Heart left ventricle (tissue), 13 donors: Measurements from ENCODE around the gene ANKRD33.

Experiments used
- CTCF ChIP-seq, 12 donors: fragments of 200-600 bp; sonication (generic) in 4 of 12; IDR thresholded peaks; one replicate each; pipeline versions ENCODE4 v1.5.0 to v1.8.0; 2018 to 2022; ENCODE audit warnings: antibody characterized with exemption in 12 of 12, mild to moderate bottlenecking in 5 of 12
- POLR2A ChIP-seq, 2 donors: fragments of 450-650 bp; IDR thresholded peaks; one replicate each; pipeline ENCODE4 v1.6.1; 2017; ENCODE audit warnings: antibody characterized with exemption in 2 of 2, mild to moderate bottlenecking in 2 of 2, moderate library complexity in 2 of 2
- donor health status: ischemic (EF 13 %, LVEDD 7.1; RV severe dilation, severe dysfunction).
- donor health status: DM: no; HTN: yes; CAD: no.
- donor health status: DM: no; HTN: no; CAD: no.
- donor health status: ischemic (EF 25% LVEDD 6.9; RV normal size, moderate dysfunction).
- donor health status: ischemic (EF 25% LVEDD 5.7; RV mildly dilated, moderate dysfunction).
- donor health status: ischemic (EF 35%, LVEDD 5.7; RV mildly dilated, moderate dysfunction).
- donor health status: nonischemic (EF 11% LVEDD 7.7; RV severe dilation, severe dysfunction).
- donor health status: DM: yes; HTN: yes; CAD: no.
- donor health status: PGD.
- donor health status: ischemic (EF 29% LVEDD 5.4; RV normal size, mild dysfunction).
- donor health status: nonischemic (EF 23%, LVEDD 6.1; RV moderate dilation, normal function).

GRCh38 chr12:51908876-51909592 is 21.1 kb downstream of the ANKRD33 start:
- TF ChIP-seq POLR2A (IDR thresholded peaks at IDR 0.05) (no peak), CTCF (IDR thresholded peaks at IDR 0.05) (no peak)
